Immature natural killer cell (primary cell): Measurements from ENCODE around the gene FAM174B. TPM values are rescaled to one million over a fixed set of nuclear protein-coding genes. Genes with fewer than 3 reads are reported as not detected.

Experiments
- DNase-seq, 3 donors: peaks; one replicate each; pipeline ENCODE4 v3.0.0; 2022; ENCODE audit warnings: mixed read lengths in 1 of 3
- H3K27ac Mint-ChIP-seq, 6 donors: one replicate each; pipeline ENCODE4 v1.8.0; 2020; ENCODE audit warnings: mixed read lengths in 6 of 6, mild to moderate bottlenecking in 5 of 6, inconsistent platforms in 4 of 6, moderate library complexity in 3 of 6
- H3K27me3 Mint-ChIP-seq, 3 donors: one replicate each; pipeline ENCODE4 v1.8.0; 2020 to 2021; ENCODE audit warnings: low read depth in 3 of 3, mild to moderate bottlenecking in 3 of 3, mixed read lengths in 3 of 3, moderate library complexity in 3 of 3, inconsistent platforms in 1 of 3
- H3K36me3 Mint-ChIP-seq, 3 donors: one replicate each; pipeline ENCODE4 v1.8.0; 2020; ENCODE audit warnings: mixed read lengths in 3 of 3, inconsistent platforms in 2 of 3, mild to moderate bottlenecking in 2 of 3
- H3K4me1 Mint-ChIP-seq, 2 donors: one replicate each; pipeline ENCODE4 v1.8.0; 2020; ENCODE audit warnings: inconsistent platforms in 2 of 2, mild to moderate bottlenecking in 2 of 2, mixed read lengths in 2 of 2, moderate library complexity in 1 of 2
- H3K4me3 Mint-ChIP-seq, 5 donors: one replicate each; pipeline ENCODE4 v1.8.0; 2020; ENCODE audit warnings: mild to moderate bottlenecking in 5 of 5, mixed read lengths in 5 of 5, inconsistent platforms in 3 of 5, moderate library complexity in 3 of 5
- H3K9me3 Mint-ChIP-seq, 6 donors: one replicate each; pipeline ENCODE4 v1.8.0; 2020; ENCODE audit warnings: mild to moderate bottlenecking in 6 of 6, mixed read lengths in 6 of 6, inconsistent platforms in 4 of 6, moderate library complexity in 3 of 6
- polyA plus RNA-seq, 3 donors: library from polyadenylated mRNA; unstranded; fragments of 300-500 nt; fragmentation: Illumina TruSeq; gene quantifications; one replicate each; pipeline ENCODE4 v1.2.3, GENCODE V29; 2021

FAM174B gene
- polyA plus RNA-seq, 3 donors from 2014 or later = 0.71 to 0.78 TPM; not detected in 1

GRCh38 chr15:92671406-92671805, 15.8 kb upstream of the FAM174B start:
- Mint-ChIP-seq H3K4me1 (no peaks in the 10 kb centered on the region), H3K27ac (no peak overlapping the region), H3K36me3 (no peaks in the 10 kb centered on the region), H3K27me3 (peaks cover 0 to 3% (median 0%) of the 10 kb centered on the region in 3 donors), H3K4me3 (no peak overlapping the region), H3K9me3 (no peaks in the 10 kb centered on the region)
- DNase-seq = no peak

- Mint-ChIP-seq H3K36me3 (no peaks in the 10 kb centered on the region), H3K4me3 (no peak overlapping the region), H3K27me3 (peaks cover 0 to 3% (median 0%) of the 10 kb centered on the region in 3 donors), H3K27ac (no peak overlapping the region), H3K4me1 (no peaks in the 10 kb centered on the region), H3K9me3 (no peaks in the 10 kb centered on the region)
- DNase-seq = no peak
These were observed 15.0 kb upstream of the FAM174B start for GRCh38 chr15:92670621-92671020.

- Mint-ChIP-seq H3K4me1 (no peaks in the 10 kb centered on the region), H3K27ac (no peak overlapping the region), H3K36me3 (no peaks in the 10 kb centered on the region), H3K4me3 (no peak overlapping the region), H3K27me3 (peaks cover 0 to 3% (median 0%) of the 10 kb centered on the region in 3 donors), H3K9me3 (no peaks in the 10 kb centered on the region)
- no peak for DNase-seq
These were observed 13.9 kb upstream of the FAM174B start for GRCh38 chr15:92669432-92669831.

GRCh38 chr15:92668620-92669019, 13.0 kb upstream of the FAM174B start:
- Mint-ChIP-seq H3K36me3 (no peaks in the 10 kb centered on the region), H3K9me3 (no peaks in the 10 kb centered on the region), H3K4me3 (no peak overlapping the region), H3K27me3 (peaks cover 0 to 3% (median 0%) of the 10 kb centered on the region in 3 donors), H3K27ac (no peak overlapping the region), H3K4me1 (no peaks in the 10 kb centered on the region)
- no peak for DNase-seq

GRCh38 chr15:92667970-92668485, 12.5 kb upstream of the FAM174B start:
- Mint-ChIP-seq H3K27me3 (peaks cover 0 to 3% (median 0%) of the 10 kb centered on the region in 3 donors), H3K27ac (no peak overlapping the region), H3K4me3 (no peak overlapping the region), H3K9me3 (no peaks in the 10 kb centered on the region), H3K36me3 (no peaks in the 10 kb centered on the region), H3K4me1 (no peaks in the 10 kb centered on the region)
- DNase-seq = no peak

GRCh38 chr15:92667287-92667904, 11.8 kb upstream of the FAM174B start:
- Mint-ChIP-seq H3K4me3 (no peak overlapping the region), H3K36me3 (no peaks in the 10 kb centered on the region), H3K9me3 (no peaks in the 10 kb centered on the region), H3K4me1 (no peaks in the 10 kb centered on the region), H3K27me3 (peaks cover 0 to 3% (median 0%) of the 10 kb centered on the region in 3 donors), H3K27ac (no peak overlapping the region)
- DNase-seq = no peak

- no peak for DNase-seq
- no peaks in the 10 kb centered on the region for H3K36me3 Mint-ChIP-seq
- H3K4me1 Mint-ChIP-seq = no peaks in the 10 kb centered on the region
- H3K4me3 Mint-ChIP-seq = no peak overlapping the region
- H3K9me3 Mint-ChIP-seq = no peaks in the 10 kb centered on the region
- no peak overlapping the region for H3K27ac Mint-ChIP-seq
- H3K27me3 Mint-ChIP-seq = peaks cover 0 to 3% (median 0%) of the 10 kb centered on the region in 3 donors
These were observed 11.2 kb upstream of the FAM174B start for GRCh38 chr15:92666780-92667179.

GRCh38 chr15:92665100-92665555, 9.6 kb upstream of the FAM174B start:
- Mint-ChIP-seq H3K27ac (no peak overlapping the region), H3K27me3 (peaks cover 0 to 5% (median 0%) of the 10 kb centered on the region in 3 donors), H3K9me3 (no peaks in the 10 kb centered on the region), H3K4me3 (no peak overlapping the region), H3K36me3 (no peaks in the 10 kb centered on the region), H3K4me1 (no peaks in the 10 kb centered on the region)
- DNase-seq = no peak

- no peak overlapping the region for H3K27ac Mint-ChIP-seq
- DNase-seq = no peak
- H3K4me3 Mint-ChIP-seq = no peak overlapping the region
- no peaks in the 10 kb centered on the region for H3K9me3 Mint-ChIP-seq
- peaks cover 0 to 4% (median 0%) of the 10 kb centered on the region in 3 donors for H3K27me3 Mint-ChIP-seq
- H3K4me1 Mint-ChIP-seq = no peaks in the 10 kb centered on the region
- no peaks in the 10 kb centered on the region for H3K36me3 Mint-ChIP-seq
These were observed 8.8 kb upstream of the FAM174B start for GRCh38 chr15:92664178-92664900.

- no peak overlapping the region for H3K4me3 Mint-ChIP-seq
- no peak overlapping the region for H3K27ac Mint-ChIP-seq
- no peaks in the 10 kb centered on the region for H3K36me3 Mint-ChIP-seq
- no peak for DNase-seq
- H3K9me3 Mint-ChIP-seq = no peaks in the 10 kb centered on the region
- H3K27me3 Mint-ChIP-seq = peaks cover 0 to 4% (median 0%) of the 10 kb centered on the region in 3 donors
- no peaks in the 10 kb centered on the region for H3K4me1 Mint-ChIP-seq
These were observed 7.8 kb upstream of the FAM174B start for GRCh38 chr15:92663250-92663951.

GRCh38 chr15:92662762-92663161, 7.2 kb upstream of the FAM174B start:
- DNase-seq = no peak
- no peak overlapping the region for H3K4me3 Mint-ChIP-seq
- no peaks in the 10 kb centered on the region for H3K4me1 Mint-ChIP-seq
- no peak overlapping the region for H3K27ac Mint-ChIP-seq
- H3K27me3 Mint-ChIP-seq = peaks cover 0 to 2% (median 0%) of the 10 kb centered on the region in 3 donors
- H3K36me3 Mint-ChIP-seq = no peaks in the 10 kb centered on the region
- no peaks in the 10 kb centered on the region for H3K9me3 Mint-ChIP-seq

GRCh38 chr15:92661956-92662355, 6.4 kb upstream of the FAM174B start:
- DNase-seq = no peak
- Mint-ChIP-seq H3K4me1 (no peaks in the 10 kb centered on the region), H3K4me3 (no peak overlapping the region), H3K27me3 (peaks cover 0 to 2% (median 2%) of the 10 kb centered on the region in 3 donors), H3K36me3 (no peaks in the 10 kb centered on the region), H3K9me3 (no peaks in the 10 kb centered on the region), H3K27ac (no peak overlapping the region)

- DNase-seq = no peak
- no peak overlapping the region for H3K4me3 Mint-ChIP-seq
- H3K27ac Mint-ChIP-seq = no peak overlapping the region
- H3K36me3 Mint-ChIP-seq = no peaks in the 10 kb centered on the region
- no peaks in the 10 kb centered on the region for H3K9me3 Mint-ChIP-seq
- peaks cover 2 to 10% (median 7%) of the 10 kb centered on the region in 3 donors for H3K27me3 Mint-ChIP-seq
- peaks cover 2 to 3% of the 10 kb centered on the region in 2 donors for H3K4me1 Mint-ChIP-seq
These were observed 5.5 kb upstream of the FAM174B start for GRCh38 chr15:92661069-92661468.

GRCh38 chr15:92657486-92657885, 1.9 kb upstream of the FAM174B start:
- peaks cover 7 to 8% of the 10 kb centered on the region in 2 donors for H3K4me1 Mint-ChIP-seq
- DNase-seq = no peak
- H3K27me3 Mint-ChIP-seq = peaks cover 6 to 18% (median 7%) of the 10 kb centered on the region in 3 donors
- H3K9me3 Mint-ChIP-seq = no peaks in the 10 kb centered on the region
- no peak overlapping the region for H3K27ac Mint-ChIP-seq
- no peaks in the 10 kb centered on the region for H3K36me3 Mint-ChIP-seq
- H3K4me3 Mint-ChIP-seq = no peak overlapping the region
